Uterine smooth muscle cell (primary cell): Measurements from ENCODE around the gene ELL3. TPM values are rescaled to one million over a fixed set of nuclear protein-coding genes. Genes with fewer than 3 reads are reported as not detected.

Experiments used
- total RNA-seq: library from RNA; depleted of rRNA; stranded (reverse); fragments of >200 nt; gene quantifications from 2 replicates; pipeline ENCODE4 v1.2.3, GENCODE V29; 2014

ELL3 gene, protein sequence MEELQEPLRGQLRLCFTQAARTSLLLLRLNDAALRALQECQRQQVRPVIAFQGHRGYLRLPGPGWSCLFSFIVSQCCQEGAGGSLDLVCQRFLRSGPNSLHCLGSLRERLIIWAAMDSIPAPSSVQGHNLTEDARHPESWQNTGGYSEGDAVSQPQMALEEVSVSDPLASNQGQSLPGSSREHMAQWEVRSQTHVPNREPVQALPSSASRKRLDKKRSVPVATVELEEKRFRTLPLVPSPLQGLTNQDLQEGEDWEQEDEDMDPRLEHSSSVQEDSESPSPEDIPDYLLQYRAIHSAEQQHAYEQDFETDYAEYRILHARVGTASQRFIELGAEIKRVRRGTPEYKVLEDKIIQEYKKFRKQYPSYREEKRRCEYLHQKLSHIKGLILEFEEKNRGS
- total RNA-seq: 2.7 and 3.1 TPM in 2 replicates

GRCh38 chr15:43776718-43777266 is at the start of gene ELL3:
Gene ELL3 (minus strand): TSS chr15:43776966. CDS start chr15:43776901, 65 bp downstream.

GRCh38 chr15:43824302-43825246 is 47.8 kb upstream of the ELL3 start, which contains the start of gene MFAP1:
Gene MFAP1 (minus strand): TSS chr15:43824690. CDS start chr15:43824569, 121 bp downstream.

GRCh38 chr15:43800286-43801141 is 23.7 kb upstream of the ELL3 start, which contains the start of gene HYPK:
Gene HYPK (plus strand): TSS chr15:43800599. CDS start chr15:43800623, 24 bp downstream.

DNA sequence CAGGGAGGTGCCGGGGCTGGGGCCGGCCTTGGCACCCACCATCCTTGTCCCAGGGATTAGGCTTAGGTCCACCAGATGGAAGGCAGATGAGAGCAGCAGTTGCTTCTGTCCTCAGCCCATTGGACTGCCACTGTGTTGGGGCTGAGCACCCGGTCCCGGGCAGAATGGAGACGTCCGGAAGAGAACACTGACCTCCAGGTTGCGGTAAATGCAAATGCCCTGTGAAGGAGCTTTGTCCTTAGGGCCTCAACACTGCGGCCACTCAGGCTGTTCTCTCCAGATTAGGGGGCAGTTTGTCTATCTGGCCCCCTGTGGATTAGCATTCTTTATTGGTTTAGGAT is 23.1 kb upstream of the ELL3 start, which contains the start of gene SERINC4:
SERINC4 (minus strand) TSS at position 276 of the 341 bp plus-strand sequence; CDS start at position 42, 234 bp downstream.

GRCh38 chr15:43791993-43792760 is 15.4 kb upstream of the ELL3 start, which contains the start of gene SERF2:
Gene SERF2 (plus strand): TSS chr15:43792320. CDS start chr15:43792377, 57 bp downstream.

DNA sequence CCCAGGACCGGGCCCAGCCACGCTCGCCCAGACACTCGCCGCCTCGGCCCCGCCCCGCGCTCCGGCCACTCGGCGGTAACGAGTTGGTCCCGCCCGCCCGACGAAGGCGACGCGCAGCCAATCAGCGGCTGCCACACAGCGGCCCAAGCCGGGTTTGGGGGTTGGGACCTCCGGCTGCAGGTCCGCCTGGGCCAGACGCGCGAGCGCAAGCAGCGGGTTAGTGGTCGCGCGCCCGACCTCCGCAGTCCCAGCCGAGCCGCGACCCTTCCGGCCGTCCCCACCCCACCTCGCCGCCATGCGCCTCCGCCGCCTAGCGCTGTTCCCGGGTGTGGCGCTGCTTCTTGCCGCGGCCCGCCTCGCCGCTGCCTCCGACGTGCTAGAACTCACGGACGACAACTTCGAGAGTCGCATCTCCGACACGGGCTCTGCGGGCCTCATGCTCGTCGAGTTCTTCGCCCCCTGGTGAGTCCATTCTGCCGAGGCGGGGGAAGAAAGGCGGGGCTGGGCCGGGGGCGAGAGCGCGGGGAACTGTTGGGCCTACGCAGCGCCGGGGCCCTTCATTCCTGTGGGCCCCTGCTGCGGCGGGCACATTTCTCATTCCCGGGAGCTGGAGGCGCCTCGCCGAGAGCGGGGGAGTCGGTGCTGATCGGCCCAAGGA is 30.4 kb downstream of the ELL3 start, which contains the start of gene PDIA3:
PDIA3 (plus strand) TSS at position 194 of the 658 bp plus-strand sequence; CDS start at position 296, 102 bp downstream.

Other genes with a start within 250 kb of the ELL3 start
- 29.7 and 32.4 TPM in 2 replicates for gene PPIP5K1, start 186.8 kb downstream of the ELL3 start, total RNA-seq
- not detected in 2 replicates for gene CKMT1B, start 182.9 kb downstream of the ELL3 start, total RNA-seq
- gene STRC, start 158.2 kb downstream of the ELL3 start, total RNA-seq: 0.12 TPM in 1 of 2 replicates, not detected in the other
- gene CATSPER2, start 128.1 kb downstream of the ELL3 start, total RNA-seq: 2.1 and 2.9 TPM in 2 replicates
- gene CKMT1A, start 83.1 kb downstream of the ELL3 start, total RNA-seq: not detected in 2 replicates
- 160 and 313 TPM in 2 replicates for gene PDIA3, start 30.5 kb downstream of the ELL3 start, total RNA-seq
- 256 and 546 TPM in 2 replicates for gene SERF2, start 15.4 kb upstream of the ELL3 start, total RNA-seq
- 0.11 TPM in 1 of 2 replicates, not detected in the other for gene SERINC4, start 23.3 kb upstream of the ELL3 start, total RNA-seq
- gene HYPK, start 23.6 kb upstream of the ELL3 start, total RNA-seq: 12.9 and 13.0 TPM in 2 replicates
- 31.2 and 37.8 TPM in 2 replicates for gene MFAP1, start 47.7 kb upstream of the ELL3 start, total RNA-seq
- gene WDR76, start 50.0 kb upstream of the ELL3 start, total RNA-seq: 12.2 and 41.7 TPM in 2 replicates